AML-193 (cell line): ENCODE results near the gene ELOVL3.
"Not testable (repeated sequence)": the region's sequence is repeated elsewhere in the genome, so short reads cannot be mapped to it uniquely, and the experiment has no call there.

ENCODE experiments used
- DNase-seq, 2 experiments: peaks; one replicate each; lab custom pipeline; 2025; lab: John Stamatoyannopoulos, UW

Gene ELOVL3

GRCh38 chr10:102225646-102226541 is at the start of gene ELOVL3:
ELOVL3 (plus strand) TSS chr10:102226299; CDS start chr10:102226549, 250 bp downstream.
- DNase-seq, result no peak

- DNase-seq, result no peak
These were observed 41.5 kb upstream of the ELOVL3 start for GRCh38 chr10:102184606-102185005.

- no peak for DNase-seq
These were observed 40.8 kb upstream of the ELOVL3 start for GRCh38 chr10:102185272-102185671.

GRCh38 chr10:102185811-102186527 is 40.1 kb upstream of the ELOVL3 start:
- no peak for DNase-seq

- DNase-seq, result no peak
These were observed 37.7 kb upstream of the ELOVL3 start for GRCh38 chr10:102188298-102188940.

GRCh38 chr10:102188941-102189898 is 36.9 kb upstream of the ELOVL3 start:
- not testable (repeated sequence) for DNase-seq

- no peak for DNase-seq
These were observed 34.1 kb upstream of the ELOVL3 start for GRCh38 chr10:102191956-102192355.

- no peak for DNase-seq
These were observed 30.7 kb upstream of the ELOVL3 start for GRCh38 chr10:102195296-102195870.

GRCh38 chr10:102196893-102197292 is 29.2 kb upstream of the ELOVL3 start:
- DNase-seq, result no peak

GRCh38 chr10:102198027-102198426 is 28.1 kb upstream of the ELOVL3 start:
- DNase-seq, result no peak

GRCh38 chr10:102200751-102201640 is 25.1 kb upstream of the ELOVL3 start:
- DNase-seq, result no peak

- no peak for DNase-seq
These were observed 23.7 kb upstream of the ELOVL3 start for GRCh38 chr10:102202386-102202785.

- no peak for DNase-seq
These were observed 17.6 kb upstream of the ELOVL3 start for GRCh38 chr10:102208311-102209035.

- DNase-seq, result no peak
These were observed 14.3 kb upstream of the ELOVL3 start for GRCh38 chr10:102211615-102212299.

- peak; percentile 16 to 28 for DNase-seq
These were observed 12.5 kb upstream of the ELOVL3 start for GRCh38 chr10:102213599-102213998.

- DNase-seq, result no peak
These were observed 6.7 kb upstream of the ELOVL3 start for GRCh38 chr10:102219370-102219769.

GRCh38 chr10:102220612-102221011 is 5.5 kb upstream of the ELOVL3 start:
- no peak for DNase-seq

- no peak for DNase-seq
These were observed 3.3 kb upstream of the ELOVL3 start for GRCh38 chr10:102222797-102223196.

GRCh38 chr10:102226542-102226870 is 407 bp downstream of the ELOVL3 start:
- DNase-seq, result no peak
